Putamen (tissue), 1 donor: ENCODE results near the gene NSD2.
"Not testable (repeated sequence)": the region's sequence is repeated elsewhere in the genome, so short reads cannot be mapped to it uniquely, and the experiment has no call there.

Experiments used
- DNase-seq: peaks from one replicate; pipeline ENCODE4 v3.0.0-alpha.2; 2016; ENCODE audit warnings: low spot score

Gene NSD2

GRCh38 chr4:1842339-1842895 lies 28.8 kb upstream of the NSD2 start:
- no peak for DNase-seq

- no peak for DNase-seq
Measured at GRCh38 chr4:1842993-1843448, 28.2 kb upstream of the NSD2 start.

- DNase-seq = peak; percentile 39
Measured at GRCh38 chr4:1843852-1844251, 27.3 kb upstream of the NSD2 start.

- DNase-seq = not testable (repeated sequence)
Measured at GRCh38 chr4:1844618-1845017, 26.6 kb upstream of the NSD2 start.

- no peak for DNase-seq
Measured at GRCh38 chr4:1846580-1846979, 24.6 kb upstream of the NSD2 start.

GRCh38 chr4:1850276-1850675 lies 20.9 kb upstream of the NSD2 start:
- no peak for DNase-seq

GRCh38 chr4:1851160-1851559 lies 20.0 kb upstream of the NSD2 start:
- no peak for DNase-seq

GRCh38 chr4:1851575-1852410 lies 19.4 kb upstream of the NSD2 start:
- DNase-seq = no peak

- DNase-seq = no peak
Measured at GRCh38 chr4:1852904-1853623, 18.1 kb upstream of the NSD2 start.

GRCh38 chr4:1854752-1855151 lies 16.4 kb upstream of the NSD2 start:
- no peak for DNase-seq

GRCh38 chr4:1855333-1856070 lies 15.7 kb upstream of the NSD2 start:
- no peak for DNase-seq

GRCh38 chr4:1856071-1856942 lies 14.9 kb upstream of the NSD2 start, which contains the start of gene LETM1:
TSS of gene LETM1 (minus strand) at chr4:1856156. CDS start at chr4:1855950, 206 bp downstream.
- peak; percentile 96 for DNase-seq

GRCh38 chr4:1856943-1857699 lies 14.1 kb upstream of the NSD2 start:
- DNase-seq = no peak

GRCh38 chr4:1857931-1858330 lies 13.3 kb upstream of the NSD2 start:
- no peak for DNase-seq

- DNase-seq = no peak
Measured at GRCh38 chr4:1859389-1859753, 11.8 kb upstream of the NSD2 start.

GRCh38 chr4:1862055-1862911 lies 8.9 kb upstream of the NSD2 start:
- DNase-seq = no peak

GRCh38 chr4:1862961-1863296 lies 8.3 kb upstream of the NSD2 start:
- no peak for DNase-seq

- DNase-seq = no peak
Measured at GRCh38 chr4:1863297-1864033, 7.7 kb upstream of the NSD2 start.
